Parathyroid adenoma (tissue), 2 donors: ENCODE measurements around the gene THRA.

Source experiments
- H2AFZ ChIP-seq: fragments of 300-600 bp; sonication (generic); one replicate; pipeline ENCODE4 v1.7.0; 2017; ENCODE audit warnings: antibody characterized with exemption, mild to moderate bottlenecking
- H3K27ac ChIP-seq: fragments of 300-600 bp; sonication (generic); one replicate; pipeline ENCODE4 v1.7.0; 2017
- H3K27me3 ChIP-seq: fragments of 300-600 bp; sonication (generic); one replicate; pipeline ENCODE4 v1.7.0; 2017; ENCODE audit warnings: low read length; ENCODE audit not compliant: control insufficient read depth, insufficient read depth
- H3K36me3 ChIP-seq: fragments of 300-600 bp; sonication (generic); one replicate; pipeline ENCODE4 v1.7.0; 2017; ENCODE audit warnings: low read length; ENCODE audit not compliant: control insufficient read depth, insufficient read depth
- H3K4me1 ChIP-seq: fragments of 300-600 bp; sonication (generic); one replicate; pipeline ENCODE4 v1.7.0; 2017; ENCODE audit warnings: control low read depth
- H3K4me2 ChIP-seq: fragments of 300-600 bp; sonication (generic); one replicate; pipeline ENCODE4 v1.7.0; 2017; ENCODE audit warnings: low read length
- H3K4me3 ChIP-seq: fragments of 300-600 bp; sonication (generic); one replicate; pipeline ENCODE4 v1.7.0; 2017; ENCODE audit warnings: low read depth, low read length
- H3K79me2 ChIP-seq: fragments of 300-600 bp; sonication (generic); one replicate; pipeline ENCODE4 v1.7.0; 2017; ENCODE audit warnings: control low read depth
- H3K9ac ChIP-seq: fragments of 300-600 bp; sonication (generic); one replicate; pipeline ENCODE4 v1.7.0; 2017; ENCODE audit warnings: mild to moderate bottlenecking
- H3K9me3 ChIP-seq: fragments of 300-600 bp; sonication (generic); one replicate; pipeline ENCODE4 v1.7.0; 2017; ENCODE audit warnings: low read length; ENCODE audit not compliant: control insufficient read depth
- CTCF ChIP-seq: fragments of 300-600 bp; sonication (generic); IDR thresholded peaks from one replicate; pipeline ENCODE4 v1.7.0; 2017; ENCODE audit warnings: antibody characterized with exemption, mild to moderate bottlenecking
- donor health status: primary hyperparathyroidism.

The THRA gene

GRCh38 chr17:40089077-40089895 is 26.5 kb downstream of the THRA start:
- Histone ChIP-seq H3K4me1 (no peaks in the 10 kb centered on the region), H3K27ac (no peak overlapping the region), H3K4me2 (no peak overlapping the region), H3K27me3 (no peaks in the 10 kb centered on the region), H3K36me3 (no peaks in the 10 kb centered on the region), H3K9me3 (no peaks in the 10 kb centered on the region), H3K9ac (no peak overlapping the region), H3K79me2 (no peaks in the 10 kb centered on the region), H3K4me3 (no peak overlapping the region), H2AFZ (no peak overlapping the region)
- TF ChIP-seq CTCF, result no peak

- Histone ChIP-seq H3K27me3 (no peaks in the 10 kb centered on the region), H3K9ac (no peak overlapping the region), H2AFZ (no peak overlapping the region), H3K27ac (no peak overlapping the region), H3K4me2 (no peak overlapping the region), H3K36me3 (no peaks in the 10 kb centered on the region), H3K9me3 (no peaks in the 10 kb centered on the region), H3K4me3 (no peak overlapping the region), H3K4me1 (no peaks in the 10 kb centered on the region), H3K79me2 (no peaks in the 10 kb centered on the region)
- TF ChIP-seq CTCF, result no peak
Measured at GRCh38 chr17:40090237-40091119, 27.7 kb downstream of the THRA start.

- H3K9ac ChIP-seq, result no peak overlapping the region
- H3K79me2 ChIP-seq, result no peaks in the 10 kb centered on the region
- no peak overlapping the region for H3K4me2 ChIP-seq
- H2AFZ ChIP-seq, result no peak overlapping the region
- H3K4me3 ChIP-seq, result no peak overlapping the region
- H3K27ac ChIP-seq, result no peak overlapping the region
- TF ChIP-seq CTCF, result no peak
- H3K27me3 ChIP-seq, result no peaks in the 10 kb centered on the region
- H3K4me1 ChIP-seq, result no peaks in the 10 kb centered on the region
- no peaks in the 10 kb centered on the region for H3K9me3 ChIP-seq
- H3K36me3 ChIP-seq, result no peaks in the 10 kb centered on the region
Measured at GRCh38 chr17:40091691-40092397, 29.1 kb downstream of the THRA start.

DNA sequence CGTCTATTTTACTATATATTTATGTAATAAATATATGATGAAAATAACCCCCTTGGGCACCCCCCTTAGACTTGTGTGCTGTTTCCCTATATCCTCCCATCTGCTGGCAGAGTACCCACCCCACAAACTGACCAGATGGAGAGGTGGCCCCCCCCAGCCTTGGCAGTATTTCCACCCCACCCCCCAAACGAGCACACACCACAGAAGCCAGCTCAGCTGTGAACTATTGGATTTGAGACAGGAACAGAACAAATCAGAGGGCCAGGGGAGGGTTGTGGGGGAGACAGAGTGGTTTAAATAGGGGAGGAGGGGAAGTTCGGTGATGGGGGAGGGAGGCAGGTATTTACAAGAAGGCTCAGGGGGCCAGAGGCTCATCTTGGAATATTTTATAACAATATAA is 29.8 kb downstream of the THRA start:
- no peak for TF ChIP-seq CTCF
- H3K27ac ChIP-seq, result no peak overlapping the region
- H3K36me3 ChIP-seq, result no peaks in the 10 kb centered on the region
- no peaks in the 10 kb centered on the region for H3K79me2 ChIP-seq
- H3K27me3 ChIP-seq, result no peaks in the 10 kb centered on the region
- no peak overlapping the region for H2AFZ ChIP-seq
- H3K9ac ChIP-seq, result no peak overlapping the region
- H3K9me3 ChIP-seq, result no peaks in the 10 kb centered on the region
- peaks cover 2% of the 10 kb centered on the region for H3K4me1 ChIP-seq
- H3K4me3 ChIP-seq, result no peak overlapping the region
- H3K4me2 ChIP-seq, result no peak overlapping the region
